ENCODE data around the gene HGD. TPM values are rescaled to one million over a fixed set of nuclear protein-coding genes. Genes with fewer than 3 reads are reported as not detected.
"Not testable (repeated sequence)": the region's sequence is repeated elsewhere in the genome, so short reads cannot be mapped to it uniquely, and the experiment has no call there.

Gene HGD
- total RNA-seq, 4 donors from 2014 or later, result 20.9 to 87.7 (median 73.2) TPM

- DNase-seq, result no peak
- H3K27me3 ChIP-seq, result no peaks in the 10 kb centered on the region
- peaks cover 0 to 2% (median under 1%) of the 10 kb centered on the region in 4 donors for H3K4me1 ChIP-seq
- intact Hi-C loops (cut with DNase I; ENCODE audit: low total_unique reads) (no loop called here), in situ Hi-C loops (cut with MboI; ENCODE audit: low pct_ligation_motif_present in 1 of 4, low pct_unique_long_range_greater_than_20kb in 1 of 4, low sequenced_read_pairs in 3 of 4) (no loop called here)
- no peak for TF ChIP-seq CTCF (IDR thresholded peaks at IDR 0.05)
- WGBS, 2 donors (ENCODE audit: low coverage in 1 of 2), result 75 to 79% methylated on average over 2 to 3 of the region's 3 CpGs
- H3K36me3 ChIP-seq, result no peaks in the 10 kb centered on the region
- H3K9me3 ChIP-seq, result peaks cover 0 to 14% of the 10 kb centered on the region in 2 donors
- H3K27ac ChIP-seq, result no peak overlapping the region
- no peak overlapping the region for H3K4me3 ChIP-seq
Measured at GRCh38 chr3:120622457-120622856, 59.6 kb downstream of the HGD start.

- peak; percentile 54 for DNase-seq
- intact Hi-C loops (cut with DNase I; ENCODE audit: low total_unique reads); H3K9me3 ChIP-seq; H3K4me3 ChIP-seq; in situ Hi-C loops (cut with MboI; ENCODE audit: low pct_ligation_motif_present in 1 of 4, low pct_unique_long_range_greater_than_20kb in 1 of 4, low sequenced_read_pairs in 3 of 4); H3K27me3 ChIP-seq; H3K36me3 ChIP-seq; H3K4me1 ChIP-seq: not testable (repeated sequence)
- H3K27ac ChIP-seq, result peak overlapping the region in 2 of 4 donors; percentile 53 to 71
- WGBS, 2 donors (ENCODE audit: low coverage in 1 of 2), result 64 to 69% methylated on average over 8 of the region's 8 CpGs
Measured at GRCh38 chr3:120616745-120617144, 65.3 kb downstream of the HGD start.

- no peaks in the 10 kb centered on the region for H3K9me3 ChIP-seq
- 60 to 70% methylated on average over 1 to 13 of the region's 13 CpGs for WGBS, 2 donors (ENCODE audit: low coverage in 1 of 2)
- DNase-seq, result peak; percentile 15
- no peaks in the 10 kb centered on the region for H3K36me3 ChIP-seq
- peak overlapping the region in 1 of 4 donors; percentile 51 for H3K27ac ChIP-seq
- H3K4me3 ChIP-seq, result no peak overlapping the region
- no peak for TF ChIP-seq CTCF (IDR thresholded peaks at IDR 0.05)
- no peak for TF ChIP-seq EP300 (IDR thresholded peaks at IDR 0.05; ENCODE audit: low read depth)
- no peak for TF ChIP-seq POLR2A (IDR thresholded peaks at IDR 0.05)
- no peak for TF ChIP-seq POLR2AphosphoS5 (IDR thresholded peaks at IDR 0.05)
- in situ Hi-C loops (cut with MboI; ENCODE audit: low pct_ligation_motif_present in 1 of 4, low pct_unique_long_range_greater_than_20kb in 1 of 4, low sequenced_read_pairs in 3 of 4) (no loop called here), intact Hi-C loops (cut with DNase I; ENCODE audit: low total_unique reads) (no loop called here)
- peaks cover 0 to 6% (median 2%) of the 10 kb centered on the region in 4 donors for H3K4me1 ChIP-seq
- no peaks in the 10 kb centered on the region for H3K27me3 ChIP-seq
Measured at GRCh38 chr3:120615847-120616609, 66.0 kb downstream of the HGD start.

GRCh38 chr3:120614765-120615164 is 67.3 kb downstream of the HGD start:
- Histone ChIP-seq H3K9me3 (no peaks in the 10 kb centered on the region), H3K27ac (no peak overlapping the region), H3K36me3 (no peaks in the 10 kb centered on the region), H3K4me1 (peaks cover 0 to 6% (median 2%) of the 10 kb centered on the region in 4 donors), H3K27me3 (no peaks in the 10 kb centered on the region), H3K4me3 (no peak overlapping the region)
- 65 to 70% methylated on average over 8 of the region's 8 CpGs for WGBS, 2 donors (ENCODE audit: low coverage in 1 of 2)
- in situ Hi-C loops (cut with MboI; ENCODE audit: low pct_ligation_motif_present in 1 of 4, low pct_unique_long_range_greater_than_20kb in 1 of 4, low sequenced_read_pairs in 3 of 4) (no loop called here), intact Hi-C loops (cut with DNase I; ENCODE audit: low total_unique reads) (no loop called here)
- no peak for TF ChIP-seq EP300 (IDR thresholded peaks at IDR 0.05; ENCODE audit: low read depth)
- no peak for TF ChIP-seq POLR2A (IDR thresholded peaks at IDR 0.05)
- no peak for TF ChIP-seq POLR2AphosphoS5 (IDR thresholded peaks at IDR 0.05)
- TF ChIP-seq CTCF (IDR thresholded peaks at IDR 0.05), result no peak
- DNase-seq, result no peak

GRCh38 chr3:120608506-120608905 is 73.5 kb downstream of the HGD start:
- intact Hi-C loops (cut with DNase I; ENCODE audit: low total_unique reads), result no loop called here
- in situ Hi-C loops (cut with MboI; ENCODE audit: low pct_ligation_motif_present in 1 of 4, low pct_unique_long_range_greater_than_20kb in 1 of 4, low sequenced_read_pairs in 3 of 4), result no loop called here
- H3K27me3 ChIP-seq, result no peaks in the 10 kb centered on the region
- no peak for DNase-seq
- H3K4me3 ChIP-seq, result no peak overlapping the region
- WGBS, 2 donors (ENCODE audit: low coverage in 1 of 2), result 89% methylated on average over 4 of the region's 4 CpGs; no CpG with 5 or more reads in 1 of the 2 donors
- H3K4me1 ChIP-seq, result no peaks in the 10 kb centered on the region
- H3K36me3 ChIP-seq, result no peaks in the 10 kb centered on the region
- no peaks in the 10 kb centered on the region for H3K9me3 ChIP-seq
- TF ChIP-seq POLR2AphosphoS5 (IDR thresholded peaks at IDR 0.05) (no peak), CTCF (IDR thresholded peaks at IDR 0.05) (no peak), POLR2A (IDR thresholded peaks at IDR 0.05) (no peak), EP300 (IDR thresholded peaks at IDR 0.05; ENCODE audit: low read depth) (no peak)
- no peak overlapping the region for H3K27ac ChIP-seq
